T-helper 22 cell (primary cell): Measurements from ENCODE around the gene TRIM69.
"Not testable (repeated sequence)": the region's sequence is repeated elsewhere in the genome, so short reads cannot be mapped to it uniquely, and the experiment has no call there.

ENCODE experiments used
- DNase-seq: peaks from one replicate; pipeline ENCODE4 v3.0.0-alpha.2; 2020; ENCODE audit warnings: low read depth

Gene TRIM69

DNA sequence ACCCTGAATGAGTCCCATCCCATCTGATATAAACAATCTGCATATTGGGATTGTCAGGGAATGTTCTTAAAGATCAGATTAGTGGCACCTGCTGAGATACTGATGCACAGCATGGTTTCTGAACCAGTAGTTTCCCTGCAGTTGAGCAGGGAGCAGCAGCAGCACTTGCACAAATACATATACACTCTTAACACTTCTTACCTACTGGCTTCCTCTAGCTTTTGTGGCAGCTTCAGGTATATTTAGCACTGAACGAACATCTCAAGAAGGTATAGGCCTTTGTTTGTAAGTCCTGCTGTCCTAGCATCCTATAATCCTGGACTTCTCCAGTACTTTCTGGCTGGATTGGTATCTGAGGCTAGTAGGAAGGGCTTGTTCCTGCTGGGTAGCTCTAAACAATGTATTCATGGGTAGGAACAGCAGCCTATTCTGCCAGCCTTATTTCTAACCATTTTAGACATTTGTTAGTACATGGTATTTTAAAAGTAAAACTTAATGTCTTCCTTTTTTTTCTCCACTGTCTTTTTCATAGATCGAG lies 20.5 kb upstream of the TRIM69 start:
- no peak for DNase-seq

GRCh38 chr15:44716983-44717602 lies 19.2 kb upstream of the TRIM69 start:
- no peak for DNase-seq

DNA sequence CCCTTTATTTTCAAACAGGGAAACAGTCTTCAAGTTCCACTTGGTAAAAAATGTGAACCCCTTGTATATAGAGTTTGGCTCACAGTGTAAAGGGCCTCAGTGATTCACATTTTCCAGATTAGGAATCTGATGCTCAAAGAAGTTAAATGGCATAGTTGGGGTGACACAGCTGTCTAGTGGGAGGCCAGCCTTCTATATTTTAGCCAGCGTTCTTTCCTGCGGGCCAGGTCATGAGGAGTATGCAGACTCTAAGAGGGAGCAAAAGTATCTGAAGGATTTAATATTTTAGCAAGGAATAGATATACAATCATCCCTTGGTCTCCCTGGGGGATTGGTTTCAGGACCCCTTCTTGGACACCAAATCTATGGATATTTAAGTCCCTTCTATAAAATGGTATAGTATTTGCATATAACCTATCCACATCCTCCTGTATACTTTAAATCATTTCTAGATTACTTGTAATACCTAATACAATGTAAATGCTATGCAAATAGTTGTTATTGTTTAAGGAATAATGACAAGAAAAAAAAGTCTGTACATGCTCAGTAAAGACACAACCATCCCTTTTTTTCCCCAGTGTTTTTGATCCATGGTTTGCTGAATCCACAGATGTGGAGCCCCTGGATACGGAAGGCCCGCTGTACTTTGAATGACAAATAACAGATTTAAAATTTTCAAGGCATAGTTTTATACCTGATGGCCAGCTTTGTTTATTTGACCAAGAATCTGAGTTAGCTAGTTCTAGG lies 18.0 kb upstream of the TRIM69 start:
- DNase-seq, result no peak

- no peak for DNase-seq
Measured at GRCh38 chr15:44718927-44719292, 17.4 kb upstream of the TRIM69 start.

GRCh38 chr15:44719293-44719999 lies 16.9 kb upstream of the TRIM69 start:
- DNase-seq, result peak; percentile 42

GRCh38 chr15:44720000-44720435 lies 16.3 kb upstream of the TRIM69 start:
- not testable (repeated sequence) for DNase-seq

DNA sequence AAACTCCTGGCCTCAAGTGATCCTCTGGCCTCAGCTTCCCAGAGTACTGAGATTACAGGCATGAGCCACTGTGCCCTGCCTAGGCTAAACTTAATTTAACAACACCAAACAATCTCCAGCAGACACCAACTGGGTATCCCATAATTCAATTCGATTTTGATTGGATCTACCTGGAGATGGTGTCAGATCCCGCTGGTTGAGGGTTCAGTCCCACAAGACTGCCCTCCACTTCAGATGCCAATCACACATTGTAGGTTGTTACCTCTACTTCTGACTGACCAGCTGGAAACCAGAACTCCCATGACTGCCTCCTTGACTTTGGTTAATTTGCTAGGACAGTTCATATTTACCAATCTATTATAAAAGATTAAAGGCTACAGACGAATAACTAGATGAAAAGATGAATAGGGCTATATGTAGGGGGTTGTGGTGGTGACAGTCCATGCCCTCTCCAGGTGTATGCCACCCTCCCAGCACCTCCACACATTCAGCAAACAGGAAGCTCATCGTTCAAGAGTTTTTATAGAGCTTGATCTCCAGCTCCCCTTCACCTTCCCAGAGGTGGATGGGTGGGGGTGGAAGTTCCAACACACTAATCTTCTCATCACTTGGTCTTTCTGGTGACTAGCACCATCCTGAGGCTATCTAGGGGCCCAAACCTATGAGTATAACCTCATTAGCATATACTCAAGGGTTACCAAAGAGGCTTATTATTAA lies 15.7 kb upstream of the TRIM69 start:
- no peak for DNase-seq

DNA sequence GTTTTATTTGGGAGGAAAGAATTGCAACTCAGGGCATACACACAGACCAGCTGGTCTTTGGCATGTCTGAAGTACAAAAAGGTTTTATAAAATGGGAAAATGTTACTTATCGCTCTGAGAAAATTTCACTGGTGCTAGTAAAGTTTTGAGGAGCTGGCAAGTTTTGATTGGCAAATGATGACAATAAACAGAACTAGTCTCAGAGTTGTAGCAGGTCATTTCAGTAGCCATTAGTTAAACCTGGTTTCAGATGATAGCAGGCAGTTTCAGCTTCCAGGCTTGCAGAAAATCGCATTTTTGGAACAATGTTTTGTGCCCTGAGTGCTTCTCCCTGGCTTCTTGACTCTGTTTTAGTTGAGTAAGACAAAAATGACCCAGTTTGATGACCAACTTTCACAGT lies 14.3 kb upstream of the TRIM69 start:
- no peak for DNase-seq

DNA sequence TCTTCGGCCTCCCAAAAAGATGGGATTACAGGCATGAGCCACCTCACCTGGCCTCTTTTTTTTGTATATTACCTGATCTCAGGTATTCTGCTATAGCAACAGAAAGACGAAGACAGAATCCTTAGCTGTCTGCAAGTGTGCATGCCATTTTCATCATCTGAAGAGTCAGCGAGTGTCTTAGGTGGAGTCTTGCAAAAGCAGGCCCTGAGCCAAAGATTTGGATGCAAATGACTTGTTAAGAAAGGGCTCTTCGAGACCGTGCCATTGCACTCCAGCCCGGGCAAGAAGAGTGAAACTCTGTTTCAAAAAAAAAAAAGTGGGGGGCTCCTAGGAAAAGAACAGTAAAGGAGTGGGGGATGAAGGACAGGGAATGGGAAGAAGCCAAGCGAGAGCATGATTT lies 10.2 kb upstream of the TRIM69 start:
- DNase-seq, result no peak

DNA sequence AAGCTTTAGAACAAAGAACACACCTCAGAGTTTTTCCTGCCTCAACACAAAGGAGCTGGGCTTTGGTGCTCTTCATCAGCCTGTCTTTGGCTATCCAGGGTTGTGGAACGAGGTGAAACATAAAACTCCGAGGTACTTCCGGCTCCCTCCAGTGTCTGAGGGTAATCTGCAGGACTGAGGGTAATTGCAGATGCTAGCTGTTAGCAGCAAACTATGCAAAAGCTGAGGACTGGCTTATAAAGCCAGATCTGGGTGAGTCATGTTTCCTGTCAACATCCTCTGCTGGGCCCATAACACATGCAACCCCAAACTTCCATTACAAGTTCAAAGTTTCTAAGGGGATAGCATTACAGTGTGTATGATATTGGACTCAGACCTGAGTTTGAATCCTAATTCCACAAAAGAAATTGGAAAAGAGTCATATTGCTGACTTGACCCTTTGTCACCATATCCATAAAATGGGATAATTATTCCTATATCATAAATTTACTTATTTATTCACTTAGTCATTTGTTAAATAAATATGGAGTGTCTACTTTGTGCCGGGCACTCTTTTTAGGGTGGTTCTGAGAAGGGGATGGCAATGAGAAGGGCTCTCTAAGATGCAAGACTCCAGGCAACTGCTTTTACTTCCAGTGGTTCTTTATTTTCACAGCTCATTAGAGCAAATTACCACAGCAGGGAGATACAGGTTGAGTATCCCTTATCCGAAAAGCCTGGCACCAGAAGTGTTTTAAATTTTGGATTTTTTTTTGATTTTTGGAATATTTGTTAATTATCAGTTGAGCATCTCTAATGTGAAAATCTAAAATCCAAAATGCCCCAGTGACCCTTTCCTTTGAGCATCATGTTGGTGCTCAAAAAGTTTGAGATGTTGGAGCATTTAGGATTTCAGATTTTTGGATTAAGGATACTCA lies 9.5 kb upstream of the TRIM69 start:
- DNase-seq, result peak; percentile 78

DNA sequence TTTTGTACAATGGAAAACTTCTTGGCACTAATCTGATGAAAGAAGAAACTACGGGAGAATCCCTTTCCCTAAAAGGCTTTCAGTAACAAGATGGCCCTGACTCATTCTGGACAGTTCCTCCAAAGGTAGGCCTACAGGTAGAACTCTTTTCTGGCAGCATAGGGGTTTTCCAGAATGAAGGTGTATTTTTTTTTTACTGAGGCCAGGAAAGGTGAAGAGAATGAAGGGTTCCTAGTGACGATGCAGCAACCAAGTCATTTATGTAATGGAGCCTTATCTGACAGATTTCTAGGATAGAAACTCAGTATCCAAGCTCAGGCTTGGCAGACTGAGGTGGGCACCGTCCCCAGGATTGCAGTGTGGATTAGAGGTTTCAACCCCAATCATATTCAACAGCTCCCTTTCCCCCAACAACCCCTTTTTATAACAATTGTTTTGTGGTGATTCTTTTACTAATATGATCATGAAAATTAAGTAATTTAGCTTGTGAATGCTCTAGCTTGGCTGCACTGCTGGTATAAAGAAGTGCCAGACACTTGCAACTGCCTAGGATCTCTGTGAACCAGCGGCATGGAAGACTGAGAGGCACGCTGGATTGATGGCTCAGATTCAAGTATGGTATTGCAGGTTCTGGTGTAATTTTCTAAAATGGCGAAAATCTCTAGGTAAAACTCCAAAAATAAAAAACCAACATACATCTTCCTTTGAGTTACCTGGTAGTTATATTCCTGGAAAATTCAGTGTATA lies 8.7 kb upstream of the TRIM69 start:
- DNase-seq, result no peak

- not testable (repeated sequence) for DNase-seq
Measured at GRCh38 chr15:44728232-44728575, 8.1 kb upstream of the TRIM69 start.

DNA sequence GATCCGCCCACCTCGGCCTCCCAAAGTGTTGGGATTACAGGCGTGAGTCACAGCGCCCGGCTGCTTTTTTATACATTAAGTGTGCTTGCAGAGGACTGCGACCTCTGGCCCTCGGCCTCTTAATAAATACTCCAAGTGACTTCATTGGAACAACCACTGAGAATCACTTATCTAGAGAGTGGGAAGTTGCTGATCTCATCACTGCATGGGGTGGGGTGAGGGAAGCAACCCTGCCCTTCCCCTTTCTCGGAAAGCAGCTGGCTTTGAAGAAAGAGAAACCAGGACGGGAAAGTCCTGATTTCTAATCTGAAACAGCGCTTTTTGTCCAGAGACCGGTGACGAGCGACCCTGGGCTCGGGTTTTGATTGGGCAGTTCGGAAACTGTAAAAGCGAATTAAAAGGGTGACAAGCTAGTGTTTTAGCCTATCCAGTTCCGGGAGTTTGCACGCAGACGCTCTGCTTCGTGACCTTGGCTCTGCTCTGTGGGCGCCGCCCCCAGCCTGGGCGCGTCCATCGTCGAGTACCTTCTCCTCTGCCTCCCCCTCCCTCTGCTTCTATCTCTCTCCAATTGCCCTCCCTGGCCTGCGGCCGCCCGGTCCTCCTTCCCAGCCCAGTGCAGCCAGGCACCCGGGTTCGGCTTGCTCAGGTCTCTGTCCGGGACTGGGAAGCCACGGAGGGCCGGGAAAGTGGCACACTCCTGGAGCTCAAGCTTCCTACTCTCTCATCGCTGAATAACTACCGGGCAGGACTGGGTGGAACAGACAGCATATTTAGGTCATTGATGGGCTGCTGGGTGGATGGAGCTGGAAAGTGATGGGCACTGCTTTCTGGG lies 7.5 kb upstream of the TRIM69 start:
- peak; percentile 91 for DNase-seq

GRCh38 chr15:44729408-44730127 lies 6.8 kb upstream of the TRIM69 start:
- no peak for DNase-seq

DNA sequence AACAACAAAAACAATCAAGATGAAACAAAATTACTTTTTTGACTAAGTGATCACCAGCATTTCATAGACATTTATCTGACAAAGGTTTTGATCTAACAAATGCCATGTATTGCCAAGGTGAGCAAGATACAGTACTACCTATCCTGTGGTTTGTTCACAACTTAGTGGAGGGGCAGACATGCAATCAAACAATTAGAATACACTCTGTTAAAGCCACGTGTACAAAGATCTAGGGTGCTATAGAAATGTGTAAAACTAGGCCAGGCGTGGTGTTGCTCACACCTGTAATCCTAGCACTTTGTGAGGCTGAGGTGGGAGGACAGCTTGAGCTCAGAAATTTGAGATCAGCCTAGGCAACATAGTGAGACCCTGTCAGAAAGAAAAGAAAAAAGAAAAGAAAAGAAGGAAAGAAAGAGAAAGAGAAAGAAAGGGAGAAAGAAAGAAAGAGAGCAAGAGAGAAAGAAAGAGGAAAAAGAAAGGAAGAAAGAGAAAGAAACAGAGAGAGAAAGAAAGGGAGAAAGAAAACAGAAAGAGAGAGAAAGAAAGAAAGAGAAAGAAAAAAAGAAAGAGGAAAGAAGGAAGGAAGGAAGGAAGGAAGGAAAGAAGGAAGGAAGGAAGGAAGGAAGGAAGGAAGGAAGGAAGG lies 1.4 kb upstream of the TRIM69 start:
- DNase-seq, result no peak

DNA sequence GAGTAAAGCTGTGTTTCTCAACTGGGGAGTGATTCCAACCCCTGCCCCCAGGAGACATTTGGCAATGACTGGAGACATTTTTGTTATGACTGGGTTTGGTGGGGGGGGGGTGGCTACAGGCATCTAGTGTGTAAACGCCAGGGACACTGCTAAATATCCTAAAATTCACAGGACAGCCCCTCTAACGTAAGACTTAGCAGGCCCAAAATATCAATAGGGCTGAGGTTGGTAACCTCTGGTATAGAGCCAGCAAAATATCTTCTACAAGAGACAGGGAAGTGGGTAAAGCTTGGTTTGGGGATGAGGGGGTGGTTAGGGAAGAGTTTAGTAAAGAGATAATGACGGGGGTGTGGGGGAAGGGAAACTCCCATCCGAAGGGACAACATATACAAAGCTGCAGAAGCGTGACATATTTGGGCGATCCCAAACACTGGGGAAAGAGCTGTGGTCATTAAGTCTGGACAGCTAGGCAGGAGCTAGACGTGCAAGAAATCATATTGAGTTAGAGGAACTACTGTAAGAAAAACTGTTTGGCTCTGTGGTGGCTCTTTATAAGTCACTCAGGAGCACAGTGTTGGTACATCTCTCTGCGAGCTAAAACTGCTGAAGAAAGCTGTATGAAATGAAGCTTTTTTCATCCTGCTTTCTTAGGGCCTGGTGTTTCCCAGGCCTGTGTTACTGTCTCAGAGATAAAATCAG lies 697 bp upstream of the TRIM69 start:
- DNase-seq, result no peak

DNA sequence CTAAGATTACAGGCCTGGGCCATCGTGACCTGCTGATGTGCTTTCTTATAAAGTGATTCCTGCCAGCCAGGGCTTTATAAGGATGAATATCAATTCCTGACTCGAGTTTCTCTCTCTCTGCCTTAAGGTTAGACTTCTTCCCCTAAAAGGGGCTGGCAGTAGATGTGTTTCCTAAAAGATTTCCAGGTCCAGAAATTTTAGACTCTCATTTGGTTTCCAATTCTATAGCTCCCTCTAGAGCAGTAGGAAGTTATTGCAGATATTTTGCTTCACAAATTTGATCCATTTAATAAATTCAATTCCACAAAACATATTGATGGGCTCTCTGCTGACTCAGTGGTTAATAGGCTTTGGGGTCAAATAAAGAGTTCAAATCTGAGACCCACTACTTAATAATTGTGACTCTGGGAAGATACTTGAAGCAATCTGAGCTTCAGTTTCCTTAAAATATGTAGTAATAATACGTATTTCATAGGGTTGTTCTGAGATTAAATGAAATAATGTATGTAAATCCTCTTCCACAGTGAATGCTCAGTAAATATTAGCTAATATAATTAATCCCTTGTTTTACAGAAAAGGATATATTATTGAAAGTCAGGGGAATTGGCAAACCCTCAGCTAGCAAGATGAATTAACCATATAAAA lies 2.1 kb downstream of the TRIM69 start:
- no peak for DNase-seq
